ENCODE results near the gene TSSK6.

Gene TSSK6

GRCh38 chr19:19514881-19515641 is at the start of gene TSSK6:
Gene TSSK6 (minus strand): TSS chr19:19515548. CDS start chr19:19515427, 121 bp downstream.
- no peak for DNase-seq (ENCODE audit: low read depth in 2 of 2)

- no peak for DNase-seq (ENCODE audit: low read depth in 2 of 2)
These were observed 48.0 kb upstream of the TSSK6 start for GRCh38 chr19:19563348-19563848.

- no peak for DNase-seq (ENCODE audit: low read depth in 2 of 2)
These were observed 47.5 kb upstream of the TSSK6 start for GRCh38 chr19:19562665-19563347.

- DNase-seq (ENCODE audit: low read depth in 2 of 2) = no peak
These were observed 46.8 kb upstream of the TSSK6 start for GRCh38 chr19:19561946-19562664.

GRCh38 chr19:19559931-19560330 is 44.6 kb upstream of the TSSK6 start:
- DNase-seq (ENCODE audit: low read depth in 2 of 2) = no peak

- DNase-seq (ENCODE audit: low read depth in 2 of 2) = no peak
These were observed 43.3 kb upstream of the TSSK6 start for GRCh38 chr19:19558636-19559035.

GRCh38 chr19:19558055-19558454 is 42.7 kb upstream of the TSSK6 start:
- no peak for DNase-seq (ENCODE audit: low read depth in 2 of 2)

GRCh38 chr19:19554074-19555023 is 39.0 kb upstream of the TSSK6 start:
- peak; percentile 47 to 50 for DNase-seq (ENCODE audit: low read depth in 2 of 2)

GRCh38 chr19:19553670-19554069 is 38.3 kb upstream of the TSSK6 start:
- no peak for DNase-seq (ENCODE audit: low read depth in 2 of 2)

- DNase-seq (ENCODE audit: low read depth in 2 of 2) = peak in 1 of 2 donors; percentile 21
These were observed 37.5 kb upstream of the TSSK6 start for GRCh38 chr19:19552798-19553197.

- DNase-seq (ENCODE audit: low read depth in 2 of 2) = no peak
These were observed 36.5 kb upstream of the TSSK6 start for GRCh38 chr19:19551853-19552192.

- DNase-seq (ENCODE audit: low read depth in 2 of 2) = no peak
These were observed 35.9 kb upstream of the TSSK6 start for GRCh38 chr19:19550972-19551852.

- no peak for DNase-seq (ENCODE audit: low read depth in 2 of 2)
These were observed 35.2 kb upstream of the TSSK6 start for GRCh38 chr19:19550485-19550929.

- no peak for DNase-seq (ENCODE audit: low read depth in 2 of 2)
These were observed 34.6 kb upstream of the TSSK6 start for GRCh38 chr19:19549804-19550464.

- no peak for DNase-seq (ENCODE audit: low read depth in 2 of 2)
These were observed 33.8 kb upstream of the TSSK6 start for GRCh38 chr19:19548915-19549759.

- DNase-seq (ENCODE audit: low read depth in 2 of 2) = no peak
These were observed 32.5 kb upstream of the TSSK6 start for GRCh38 chr19:19547674-19548336.

- DNase-seq (ENCODE audit: low read depth in 2 of 2) = no peak
These were observed 31.4 kb upstream of the TSSK6 start for GRCh38 chr19:19546751-19547162.

GRCh38 chr19:19545707-19546106 is 30.4 kb upstream of the TSSK6 start:
- DNase-seq (ENCODE audit: low read depth in 2 of 2) = no peak
